HepG2 (cell line): ENCODE data around the gene TRIM37. TPM values are rescaled to one million over a fixed set of nuclear protein-coding genes. Genes with fewer than 3 reads are reported as not detected.

Experiments
- ATAC-seq: fragments of 200-7000 bp; cut with Tn5 transposase; 3 replicates; pipeline ENCODE4 v1.9.1; 2020; ENCODE audit warnings: mild to moderate bottlenecking, moderate library complexity
- BruUV-seq: library from RNA; stranded (reverse); fragments of 400-500 nt; replicated peaks from 2 replicates; lab custom pipeline; 2021; lab: Mats Ljungman, UMichigan
- CTCF ChIA-PET: fragments of 300-600 bp; formaldehyde crosslinking; extraction: SDS; loops from one replicate; lab custom pipeline; 2021; ENCODE audit warnings: low total read pairs, inconsistent platforms, low intra/inter-chr PET ratio; lab: Yijun Ruan, JAX
- POLR2A ChIA-PET: fragments of 350-600 bp; sonication (Branson Sonifier 250); formaldehyde crosslinking; loops from one replicate; lab custom pipeline; 2020; ENCODE audit warnings: antibody characterized with exemption, inconsistent platforms; lab: Yijun Ruan, JAX
- DNase-seq: peaks from one replicate; pipeline ENCODE4 v3.0.0-alpha.2; 2015; ENCODE audit warnings: low spot score
- FAIRE-seq: peaks from 3 replicates; lab custom pipeline; 2011; peaks lifted over from hg19 to GRCh38; lab: Jason Lieb, UNC
- H2AFZ ChIP-seq: one replicate; pipeline ENCODE4 v1.6.1; 2011; ENCODE audit warnings: low read length, inconsistent platforms
- H3K27ac ChIP-seq: fragments of 300-600 bp; 3 replicates; pipeline ENCODE4 v1.8.0; 2011; ENCODE audit warnings: mixed run types, mild to moderate bottlenecking, mixed read lengths, low read length, inconsistent platforms; ENCODE audit not compliant: insufficient read depth; ENCODE audit errors: extremely low read length
- H3K27me3 ChIP-seq, 2 experiments: fragments of 200-600 bp in 1 of 2; 2 replicates in 1 of 2; 3 replicates in 1 of 2; pipeline versions ENCODE4 v1.6.0 to v1.8.0; 2011; ENCODE audit warnings: low read length in 2 of 2, mild to moderate bottlenecking in 2 of 2, moderate library complexity in 2 of 2, inconsistent platforms in 1 of 2; ENCODE audit not compliant: insufficient read depth in 2 of 2, control insufficient read depth in 1 of 2
- H3K36me3 ChIP-seq, 2 experiments: fragments of 200-600 bp in 1 of 2; replicated peaks in 1 of 2; 2 replicates in 1 of 2; 3 replicates in 1 of 2; pipeline versions ENCODE4 v1.5.1 to v1.8.0; 2011; ENCODE audit warnings: low read length in 2 of 2, inconsistent platforms in 1 of 2; ENCODE audit not compliant: insufficient read depth in 2 of 2, control insufficient read depth in 1 of 2
- H3K4me1 ChIP-seq: 2 replicates; pipeline ENCODE4 v1.5.1; 2012; ENCODE audit warnings: low read length, inconsistent platforms; ENCODE audit not compliant: insufficient read depth
- H3K4me2 ChIP-seq: 2 replicates; pipeline ENCODE4 v1.6.0; 2011; ENCODE audit warnings: low read depth, low read length, inconsistent platforms
- H3K4me3 ChIP-seq, 3 experiments: fragments of 200-600 bp in 1 of 3; sonication (generic), shearing (Covaris generic) in 1 of 3; replicated peaks in 1 of 3; 2 replicates each; pipeline ENCODE4 v1.5.1; 2011 to 2016; ENCODE audit warnings: low read length in 3 of 3, inconsistent platforms in 2 of 3, low read depth in 2 of 3, mild to moderate bottlenecking in 2 of 3, control low read depth in 1 of 3, mixed read lengths in 1 of 3; ENCODE audit not compliant: insufficient read depth in 1 of 3
- H3K79me2 ChIP-seq: one replicate; pipeline ENCODE4 v1.6.1; 2011; ENCODE audit warnings: low read length, inconsistent platforms; ENCODE audit not compliant: insufficient read depth
- H3K9ac ChIP-seq: 2 replicates; pipeline ENCODE4 v1.6.0; 2011; ENCODE audit warnings: mild to moderate bottlenecking, low read depth, low read length, inconsistent platforms; ENCODE audit not compliant: insufficient read depth
- H3K9me3 ChIP-seq: 2 replicates; pipeline ENCODE4 v1.5.1; 2012; ENCODE audit warnings: mild to moderate bottlenecking, low read length
- H4K20me1 ChIP-seq: 2 replicates; pipeline ENCODE4 v1.6.0; 2011; ENCODE audit warnings: inconsistent platforms, mild to moderate bottlenecking, low read length, moderate library complexity; ENCODE audit not compliant: insufficient read depth
- CHCHD3 ChIP-seq: sonication (generic); formaldehyde crosslinking; IDR thresholded peaks from 2 replicates; pipeline ENCODE4 v1.8.0; 2022; ENCODE audit warnings: mild to moderate bottlenecking, missing genetic modification reagents, moderate library complexity
- ETV6 ChIP-seq: sonication (generic); formaldehyde crosslinking; conservative IDR thresholded peaks from 2 replicates; pipeline ENCODE4 v1.4.0; 2020; ENCODE audit warnings: missing genetic modification reagents
- FOXA1 ChIP-seq, 2 experiments: fragments of 450-650 bp in 1 of 2; sonication (generic) in 1 of 2; formaldehyde crosslinking in 1 of 2; IDR thresholded peaks; 2 replicates each; pipeline versions ENCODE4 v1.4.0 to v1.6.1; 2016 to 2020; ENCODE audit warnings: missing genetic modification reagents in 1 of 2
- HOXA5 ChIP-seq: sonication (generic); formaldehyde crosslinking; IDR thresholded peaks from 2 replicates; pipeline ENCODE4 v1.4.0; 2020; ENCODE audit warnings: missing genetic modification reagents
- SRSF9 ChIP-seq: fragments of 200-400 bp; formaldehyde crosslinking; IDR thresholded peaks from 2 replicates; pipeline ENCODE4 v1.6.1; 2018; ENCODE audit warnings: borderline replicate concordance, mild to moderate bottlenecking, low read depth, low read length; ENCODE audit not compliant: insufficient read depth, poor library complexity, severe bottlenecking
- ZZZ3 ChIP-seq: sonication (generic); formaldehyde crosslinking; IDR thresholded peaks from 2 replicates; pipeline ENCODE4 v1.4.0; 2020; ENCODE audit warnings: missing genetic modification reagents, mild to moderate bottlenecking, borderline replicate concordance
- WGBS: methylation state at CpG from one replicate; pipeline ENCODE4 v1.1.6; 2017; ENCODE audit warnings: low lambda C conversion rate; 5-methylcytosine and 5-hydroxymethylcytosine counted together
- in situ Hi-C: cut with HindIII; loops from 2 replicates; pipeline ENCODE4 v1.10.0; 2017; ENCODE audit warnings: low pct_unique_long_range_greater_than_20kb; ENCODE audit not compliant: extremely low pct_ligation_motif_present
- intact Hi-C: fragments of 100-400 bp; cut with micrococcal nuclease; formaldehyde crosslinking; loops from one replicate; pipeline ENCODE4 v1.10.0; 2022; ENCODE audit not compliant: unreplicated experiment
- polyA plus RNA-seq, 8 experiments: library from polyadenylated mRNA; depleted of rRNA in 3 of 8; stranded (reverse) in 7 of 8; unstranded in 1 of 8; fragments of >200 nt; fragmentation: Illumina TruSeq in 4 of 8; extraction: Trizol in 4 of 8; gene quantifications; 2 replicates each; pipeline versions ENCODE4 v1.2.1 to v1.2.3, GENCODE V29; 2011 to 2016; ENCODE audit warnings: low read depth in 4 of 8, missing spikeins in 1 of 8, mixed read lengths in 1 of 8; ENCODE audit not compliant: insufficient read depth in 1 of 8
- total RNA-seq, 5 experiments: library from RNA; depleted of rRNA; stranded (reverse); fragments of >200 nt; fragmentation: Illumina TruSeq; extraction: Trizol; gene quantifications; 2 replicates each; pipeline ENCODE4 v1.2.3, GENCODE V29; 2016; ENCODE audit warnings: low read depth in 1 of 5
- TF ChIP-seq, protein P1 (sequence below): sonication (generic); formaldehyde crosslinking; IDR thresholded peaks from 2 replicates; pipeline ENCODE4 v1.8.1; 2022; ENCODE audit warnings: mild to moderate bottlenecking, missing genetic modification reagents
- TF ChIP-seq, protein P2 (sequence below): sonication (generic); formaldehyde crosslinking; IDR thresholded peaks from 2 replicates; pipeline ENCODE4 v1.4.0; 2020; ENCODE audit warnings: mild to moderate bottlenecking, missing genetic modification reagents
- TF ChIP-seq, protein P3 (sequence below): sonication (generic); formaldehyde crosslinking; IDR thresholded peaks from 2 replicates; pipeline ENCODE4 v1.8.0; 2023; ENCODE audit warnings: mild to moderate bottlenecking, missing genetic modification reagents
- TF ChIP-seq, protein P4 (sequence below): sonication (generic); formaldehyde crosslinking; IDR thresholded peaks from 2 replicates; pipeline ENCODE4 v1.4.0; 2020; ENCODE audit warnings: low read depth, missing genetic modification reagents

Gene TRIM37
- total and polyA plus RNA-seq, 2 of the 13 experiments (the other 11 are each of a cell fraction or from before 2014, with no cell fraction given) = 12.4 to 39.1 TPM

DNA sequence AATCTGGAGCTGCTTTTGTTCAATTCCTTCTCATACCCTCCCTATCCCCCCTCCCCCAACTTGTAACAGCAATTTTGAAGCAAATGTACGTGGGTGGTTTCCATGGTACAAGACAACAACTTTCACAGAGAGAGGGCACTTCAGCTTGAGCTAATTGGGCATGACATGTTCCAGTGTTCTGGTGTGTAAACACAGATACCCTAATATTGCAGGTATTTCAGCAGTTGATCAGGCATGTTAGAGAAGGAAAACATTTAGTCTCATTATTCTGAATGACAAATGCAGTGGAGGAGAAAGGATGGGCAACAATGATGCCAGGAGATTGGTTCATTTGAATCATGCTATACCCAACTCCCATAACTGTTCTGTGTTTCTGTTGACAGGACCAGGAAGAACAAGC, 137.5 kb downstream of the TRIM37 start:
- H3K36me3 ChIP-seq = no peaks in the 10 kb centered on the region
- no TSS peak for BruUV-seq
- intact Hi-C loops = no loop called here
- WGBS = 0% methylated on average over 1 of the region's 1 CpG
- in situ Hi-C loops = no loop called here
- ATAC-seq (no peak), DNase-seq (no peak), FAIRE-seq (no peak)
- POLR2A ChIA-PET = no interaction called here
- no peak overlapping the region for H3K27ac ChIP-seq
- CTCF ChIA-PET = no interaction called here
- no peak overlapping the region for H3K4me3 ChIP-seq
- H3K79me2 ChIP-seq = no peaks in the 10 kb centered on the region
- 0 out of 5 replicates have a peak, but pooled peaks cover 0 to 3% of the 10 kb centered on the region in 2 experiments for H3K27me3 ChIP-seq
- no peak overlapping the region for H3K4me2 ChIP-seq
- no peak overlapping the region for H3K9ac ChIP-seq
- no peaks in the 10 kb centered on the region for H3K4me1 ChIP-seq
- H3K9me3 ChIP-seq = no peaks in the 10 kb centered on the region
- H4K20me1 ChIP-seq = no peaks in the 10 kb centered on the region
- no peak overlapping the region for H2AFZ ChIP-seq
- TF ChIP-seq CHCHD3 (CRISPR knock-in tag) (no peak), SRSF9 (no peak), FOXA1 (IDR thresholded peaks at IDR 0.05) (no peak), FOXA1 (CRISPR knock-in tag; IDR thresholded peaks at IDR 0.05) (no peak), HOXA5 (no peak), ETV6 (CRISPR knock-in tag) (no peak), ZZZ3 (CRISPR knock-in tag) (no peak)
- TF ChIP-seq, protein P1, sequence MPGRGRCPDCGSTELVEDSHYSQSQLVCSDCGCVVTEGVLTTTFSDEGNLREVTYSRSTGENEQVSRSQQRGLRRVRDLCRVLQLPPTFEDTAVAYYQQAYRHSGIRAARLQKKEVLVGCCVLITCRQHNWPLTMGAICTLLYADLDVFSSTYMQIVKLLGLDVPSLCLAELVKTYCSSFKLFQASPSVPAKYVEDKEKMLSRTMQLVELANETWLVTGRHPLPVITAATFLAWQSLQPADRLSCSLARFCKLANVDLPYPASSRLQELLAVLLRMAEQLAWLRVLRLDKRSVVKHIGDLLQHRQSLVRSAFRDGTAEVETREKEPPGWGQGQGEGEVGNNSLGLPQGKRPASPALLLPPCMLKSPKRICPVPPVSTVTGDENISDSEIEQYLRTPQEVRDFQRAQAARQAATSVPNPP (CRISPR knock-in tag) = no peak
- TF ChIP-seq, protein P2, sequence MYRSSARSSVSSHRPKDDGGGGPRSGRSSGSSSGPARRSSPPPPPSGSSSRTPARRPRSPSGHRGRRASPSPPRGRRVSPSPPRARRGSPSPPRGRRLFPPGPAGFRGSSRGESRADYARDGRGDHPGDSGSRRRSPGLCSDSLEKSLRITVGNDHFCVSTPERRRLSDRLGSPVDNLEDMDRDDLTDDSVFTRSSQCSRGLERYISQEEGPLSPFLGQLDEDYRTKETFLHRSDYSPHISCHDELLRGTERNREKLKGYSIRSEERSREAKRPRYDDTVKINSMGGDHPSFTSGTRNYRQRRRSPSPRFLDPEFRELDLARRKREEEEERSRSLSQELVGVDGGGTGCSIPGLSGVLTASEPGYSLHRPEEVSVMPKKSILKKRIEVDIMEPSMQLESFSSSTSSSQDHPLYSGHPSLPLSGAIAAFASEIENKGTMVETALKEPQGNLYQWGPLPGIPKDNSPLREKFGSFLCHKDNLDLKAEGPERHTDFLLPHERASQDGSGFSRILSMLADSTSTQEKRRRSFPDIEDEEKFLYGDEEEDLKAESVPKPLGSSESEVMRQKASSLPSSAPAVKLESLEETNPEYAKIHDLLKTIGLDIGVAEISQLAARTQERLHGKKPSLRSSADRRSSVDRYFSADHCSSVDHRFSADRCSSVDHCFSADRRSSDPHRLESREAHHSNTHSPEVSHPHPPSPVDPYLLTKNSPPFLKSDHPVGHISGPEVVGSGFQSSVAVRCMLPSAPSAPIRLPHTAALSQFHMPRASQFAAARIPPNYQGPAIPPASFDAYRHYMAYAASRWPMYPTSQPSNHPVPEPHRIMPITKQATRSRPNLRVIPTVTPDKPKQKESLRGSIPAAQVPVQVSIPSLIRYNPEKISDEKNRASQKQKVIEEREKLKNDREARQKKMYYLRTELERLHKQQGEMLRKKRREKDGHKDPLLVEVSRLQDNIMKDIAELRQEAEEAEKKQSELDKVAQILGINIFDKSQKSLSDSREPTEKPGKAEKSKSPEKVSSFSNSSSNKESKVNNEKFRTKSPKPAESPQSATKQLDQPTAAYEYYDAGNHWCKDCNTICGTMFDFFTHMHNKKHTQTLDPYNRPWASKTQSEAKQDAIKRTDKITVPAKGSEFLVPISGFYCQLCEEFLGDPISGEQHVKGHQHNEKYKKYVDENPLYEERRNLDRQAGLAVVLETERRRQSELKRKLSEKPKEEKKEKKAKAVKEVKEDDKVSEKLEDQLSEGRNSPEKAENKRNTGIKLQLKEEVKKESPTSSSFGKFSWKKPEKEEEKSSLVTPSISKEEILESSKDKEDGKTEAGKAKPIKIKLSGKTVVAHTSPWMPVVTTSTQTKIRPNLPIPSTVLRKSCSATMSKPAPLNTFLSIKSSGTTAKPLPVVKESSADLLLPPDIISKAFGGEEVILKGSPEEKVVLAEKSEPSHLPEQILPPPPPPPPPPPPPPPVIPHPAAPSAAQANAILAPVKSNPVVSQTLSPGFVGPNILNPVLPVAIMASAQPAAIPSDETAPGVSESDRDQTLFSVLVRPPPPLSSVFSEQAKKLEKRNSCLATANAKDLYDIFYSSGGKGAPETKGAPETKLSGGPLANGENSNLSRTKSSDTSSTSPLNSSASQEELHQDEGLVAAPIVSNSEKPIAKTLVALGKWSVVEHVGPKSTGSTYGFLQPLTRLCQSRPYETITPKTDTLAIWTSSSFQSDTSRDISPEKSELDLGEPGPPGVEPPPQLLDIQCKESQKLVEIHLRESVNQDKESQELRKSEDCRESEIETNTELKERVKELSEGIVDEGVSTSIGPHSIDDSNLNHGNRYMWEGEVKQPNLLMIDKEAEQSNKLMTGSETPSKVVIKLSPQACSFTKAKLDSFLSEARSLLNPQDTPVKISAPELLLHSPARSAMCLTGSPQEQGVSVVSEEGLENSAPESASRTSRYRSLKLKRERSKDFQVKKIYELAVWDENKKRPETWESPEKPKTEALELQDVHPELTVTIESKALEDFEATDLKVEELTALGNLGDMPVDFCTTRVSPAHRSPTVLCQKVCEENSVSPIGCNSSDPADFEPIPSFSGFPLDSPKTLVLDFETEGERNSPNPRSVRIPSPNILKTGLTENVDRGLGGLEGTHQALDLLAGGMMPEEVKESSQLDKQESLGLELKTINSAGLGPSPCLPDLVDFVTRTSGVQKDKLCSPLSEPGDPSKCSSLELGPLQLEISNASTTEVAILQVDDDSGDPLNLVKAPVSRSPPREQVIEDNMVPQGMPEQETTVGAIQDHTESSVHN (CRISPR knock-in tag) = no peak
- TF ChIP-seq, protein P3, sequence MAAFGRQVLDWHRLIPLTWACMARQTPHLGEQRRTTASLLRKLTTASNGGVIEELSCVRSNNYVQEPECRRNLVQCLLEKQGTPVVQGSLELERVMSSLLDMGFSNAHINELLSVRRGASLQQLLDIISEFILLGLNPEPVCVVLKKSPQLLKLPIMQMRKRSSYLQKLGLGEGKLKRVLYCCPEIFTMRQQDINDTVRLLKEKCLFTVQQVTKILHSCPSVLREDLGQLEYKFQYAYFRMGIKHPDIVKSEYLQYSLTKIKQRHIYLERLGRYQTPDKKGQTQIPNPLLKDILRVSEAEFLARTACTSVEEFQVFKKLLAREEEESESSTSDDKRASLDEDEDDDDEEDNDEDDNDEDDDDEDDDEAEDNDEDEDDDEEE (CRISPR knock-in tag) = no peak
- TF ChIP-seq, protein P4, sequence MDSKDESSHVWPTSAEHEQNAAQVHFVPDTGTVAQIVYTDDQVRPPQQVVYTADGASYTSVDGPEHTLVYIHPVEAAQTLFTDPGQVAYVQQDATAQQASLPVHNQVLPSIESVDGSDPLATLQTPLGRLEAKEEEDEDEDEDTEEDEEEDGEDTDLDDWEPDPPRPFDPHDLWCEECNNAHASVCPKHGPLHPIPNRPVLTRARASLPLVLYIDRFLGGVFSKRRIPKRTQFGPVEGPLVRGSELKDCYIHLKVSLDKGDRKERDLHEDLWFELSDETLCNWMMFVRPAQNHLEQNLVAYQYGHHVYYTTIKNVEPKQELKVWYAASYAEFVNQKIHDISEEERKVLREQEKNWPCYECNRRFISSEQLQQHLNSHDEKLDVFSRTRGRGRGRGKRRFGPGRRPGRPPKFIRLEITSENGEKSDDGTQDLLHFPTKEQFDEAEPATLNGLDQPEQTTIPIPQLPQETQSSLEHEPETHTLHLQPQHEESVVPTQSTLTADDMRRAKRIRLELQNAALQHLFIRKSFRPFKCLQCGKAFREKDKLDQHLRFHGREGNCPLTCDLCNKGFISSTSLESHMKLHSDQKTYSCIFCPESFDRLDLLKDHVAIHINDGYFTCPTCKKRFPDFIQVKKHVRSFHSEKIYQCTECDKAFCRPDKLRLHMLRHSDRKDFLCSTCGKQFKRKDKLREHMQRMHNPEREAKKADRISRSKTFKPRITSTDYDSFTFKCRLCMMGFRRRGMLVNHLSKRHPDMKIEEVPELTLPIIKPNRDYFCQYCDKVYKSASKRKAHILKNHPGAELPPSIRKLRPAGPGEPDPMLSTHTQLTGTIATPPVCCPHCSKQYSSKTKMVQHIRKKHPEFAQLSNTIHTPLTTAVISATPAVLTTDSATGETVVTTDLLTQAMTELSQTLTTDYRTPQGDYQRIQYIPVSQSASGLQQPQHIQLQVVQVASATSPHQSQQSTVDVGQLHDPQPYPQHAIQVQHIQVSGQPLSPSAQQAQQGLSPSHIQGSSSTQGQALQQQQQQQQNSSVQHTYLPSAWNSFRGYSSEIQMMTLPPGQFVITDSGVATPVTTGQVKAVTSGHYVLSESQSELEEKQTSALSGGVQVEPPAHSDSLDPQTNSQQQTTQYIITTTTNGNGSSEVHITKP (CRISPR knock-in tag) = no peak
